ENCODE data around the gene FXYD1.
A peak's percentile ranks its signal among the peaks of the same experiment; 100 is the strongest.
"Not testable (repeated sequence)": the region's sequence is repeated elsewhere in the genome, so short reads cannot be mapped to it uniquely, and the experiment has no call there.

The FXYD1 gene

DNA sequence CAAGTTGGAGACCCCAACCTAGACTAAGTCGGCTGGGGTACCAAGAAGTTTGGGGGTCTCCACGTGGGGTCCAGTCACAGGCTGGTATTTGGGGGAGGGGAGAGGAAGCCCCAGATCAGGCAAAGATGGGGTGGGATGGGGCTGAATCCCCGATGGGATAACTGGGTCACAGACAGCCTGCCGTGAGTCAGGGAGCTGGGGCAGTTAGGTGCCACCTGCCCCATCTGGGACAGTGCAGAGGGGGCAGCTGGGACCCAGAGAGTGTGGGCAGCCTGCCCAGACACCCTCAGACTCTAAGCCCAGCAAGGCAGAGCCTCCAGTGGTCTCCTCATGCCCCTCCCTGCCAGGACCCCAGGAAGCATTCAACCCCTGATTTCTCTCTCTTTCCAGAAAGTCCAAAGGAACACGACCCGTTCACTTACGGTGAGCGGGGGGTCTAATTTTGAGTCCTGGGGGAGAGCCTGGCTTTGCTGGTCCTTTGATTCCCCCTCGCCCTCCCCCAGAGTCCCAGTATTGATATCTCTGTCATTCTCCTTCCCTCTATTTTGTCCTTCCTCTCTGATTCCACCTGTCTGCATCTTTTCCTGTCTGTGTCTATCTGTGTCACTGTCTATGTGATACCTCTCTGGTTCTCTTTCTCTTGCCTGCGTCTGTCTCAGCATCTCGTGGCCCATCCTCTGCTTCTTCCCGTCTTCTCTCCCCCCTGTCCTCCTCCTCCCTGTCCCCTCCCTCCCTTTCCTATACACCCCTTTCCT, 1.8 kb downstream of the FXYD1 start:
- no peak overlapping the region for H3K4me3 ChIP-seq (ENCODE audit: low read depth, low read length)
- DNase-seq (ENCODE audit: low read depth): no peak

DNA sequence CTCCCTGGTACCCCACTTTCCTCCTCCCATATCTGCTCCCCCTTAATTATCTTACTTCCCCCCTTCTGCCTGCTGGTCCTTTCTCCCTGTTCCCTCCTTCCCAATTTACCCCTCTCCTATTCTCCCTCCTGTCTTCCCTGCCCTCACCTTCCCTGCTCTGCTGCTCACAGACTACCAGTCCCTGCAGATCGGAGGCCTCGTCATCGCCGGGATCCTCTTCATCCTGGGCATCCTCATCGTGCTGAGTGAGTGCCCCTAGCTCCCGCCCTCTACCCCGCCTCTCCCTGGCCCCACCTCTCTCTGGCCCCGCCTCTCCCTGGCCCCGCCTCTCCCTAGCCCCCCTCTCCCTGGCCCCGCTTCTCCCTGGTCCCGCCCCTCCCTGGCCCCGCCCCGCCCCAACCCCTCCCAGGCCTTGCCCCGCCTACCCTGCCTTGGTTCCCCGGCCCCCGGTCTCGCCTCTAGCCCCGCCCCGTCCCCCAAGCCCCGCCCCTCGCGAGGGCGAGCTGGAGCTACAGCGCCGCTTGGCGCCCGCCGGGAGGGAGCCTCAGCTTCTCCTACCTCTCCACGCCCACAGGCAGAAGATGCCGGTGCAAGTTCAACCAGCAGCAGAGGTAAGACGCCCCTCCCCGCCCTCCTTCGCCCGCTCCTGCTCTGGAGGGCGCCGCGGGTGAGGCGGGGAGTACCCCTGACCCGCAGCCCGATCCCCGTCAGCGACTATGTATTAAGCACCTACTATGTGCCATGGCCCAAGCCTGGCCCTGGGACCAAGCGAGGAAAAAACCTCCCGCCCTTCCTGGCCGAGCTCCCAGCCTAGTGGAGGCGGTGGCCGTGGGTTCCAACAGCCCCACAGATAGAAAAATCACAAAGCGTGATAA, 2.6 kb downstream of the FXYD1 start:
- H3K4me3 ChIP-seq (ENCODE audit: low read depth, low read length): peak overlapping the region; percentile 11
- peak; percentile 67 for DNase-seq (ENCODE audit: low read depth)

GRCh38 chr19:35141837-35142605, 3.4 kb downstream of the FXYD1 start:
- H3K4me3 ChIP-seq (ENCODE audit: low read depth, low read length): no peak overlapping the region

GRCh38 chr19:35142606-35143230, 4.1 kb downstream of the FXYD1 start:
- no peak for DNase-seq (ENCODE audit: low read depth)
- peak overlapping the region; percentile 9 for H3K4me3 ChIP-seq (ENCODE audit: low read depth, low read length)

More at GRCh38 chr19:35141837-35142605, 3.4 kb downstream of the FXYD1 start:
- DNase-seq (ENCODE audit: low read depth): no peak

GRCh38 chr19:35143231-35143715, 4.6 kb downstream of the FXYD1 start, which contains the start of gene FXYD7:
Gene FXYD7 (plus strand): TSS chr19:35143255. CDS start chr19:35143334, 79 bp downstream.
- H3K4me3 ChIP-seq (ENCODE audit: low read depth, low read length): peak within 1 kb of the TSS; percentile 22
- no peak for DNase-seq (ENCODE audit: low read depth)

DNA sequence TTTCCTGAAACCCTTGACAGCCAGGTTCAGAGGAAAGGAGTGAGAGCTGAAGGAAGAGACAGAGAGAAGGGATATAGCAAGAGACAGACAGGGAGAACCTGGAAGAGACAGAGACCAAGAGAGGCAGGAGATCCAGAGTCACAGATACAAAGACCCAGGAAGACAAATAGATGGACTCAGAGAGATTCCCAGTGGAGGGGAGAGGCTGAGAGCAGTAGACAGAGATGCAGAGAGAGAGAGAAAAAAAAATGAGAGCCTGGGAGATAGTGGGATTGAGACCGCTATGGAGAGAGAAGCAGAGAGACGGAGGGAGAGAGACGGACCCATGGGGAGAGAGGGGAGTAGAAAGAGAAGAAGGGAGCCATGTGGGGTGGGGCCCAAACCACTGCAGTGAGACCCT, 5.2 kb downstream of the FXYD1 start:
- no peak for DNase-seq (ENCODE audit: low read depth)
- H3K4me3 ChIP-seq (ENCODE audit: low read depth, low read length): no peak overlapping the region

DNA sequence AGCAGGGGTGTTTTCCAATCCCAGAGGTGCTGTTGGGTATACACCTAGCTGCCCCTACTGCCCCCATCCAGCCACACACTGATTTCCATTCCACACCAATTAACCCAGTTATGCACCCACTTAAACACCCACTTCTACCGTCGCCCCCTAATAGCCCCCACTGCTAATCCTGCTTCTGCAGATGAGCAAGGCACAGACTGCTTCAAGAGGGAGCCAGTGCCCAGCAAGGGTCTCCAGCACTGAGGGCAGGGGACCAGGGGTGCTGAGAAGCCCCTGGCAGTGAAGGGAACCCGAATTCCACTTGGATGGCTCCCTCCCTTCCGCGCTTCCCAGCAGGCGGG, 5.6 kb downstream of the FXYD1 start:
- no peak for DNase-seq (ENCODE audit: low read depth)
- H3K4me3 ChIP-seq (ENCODE audit: low read depth, low read length): no peak overlapping the region

DNA sequence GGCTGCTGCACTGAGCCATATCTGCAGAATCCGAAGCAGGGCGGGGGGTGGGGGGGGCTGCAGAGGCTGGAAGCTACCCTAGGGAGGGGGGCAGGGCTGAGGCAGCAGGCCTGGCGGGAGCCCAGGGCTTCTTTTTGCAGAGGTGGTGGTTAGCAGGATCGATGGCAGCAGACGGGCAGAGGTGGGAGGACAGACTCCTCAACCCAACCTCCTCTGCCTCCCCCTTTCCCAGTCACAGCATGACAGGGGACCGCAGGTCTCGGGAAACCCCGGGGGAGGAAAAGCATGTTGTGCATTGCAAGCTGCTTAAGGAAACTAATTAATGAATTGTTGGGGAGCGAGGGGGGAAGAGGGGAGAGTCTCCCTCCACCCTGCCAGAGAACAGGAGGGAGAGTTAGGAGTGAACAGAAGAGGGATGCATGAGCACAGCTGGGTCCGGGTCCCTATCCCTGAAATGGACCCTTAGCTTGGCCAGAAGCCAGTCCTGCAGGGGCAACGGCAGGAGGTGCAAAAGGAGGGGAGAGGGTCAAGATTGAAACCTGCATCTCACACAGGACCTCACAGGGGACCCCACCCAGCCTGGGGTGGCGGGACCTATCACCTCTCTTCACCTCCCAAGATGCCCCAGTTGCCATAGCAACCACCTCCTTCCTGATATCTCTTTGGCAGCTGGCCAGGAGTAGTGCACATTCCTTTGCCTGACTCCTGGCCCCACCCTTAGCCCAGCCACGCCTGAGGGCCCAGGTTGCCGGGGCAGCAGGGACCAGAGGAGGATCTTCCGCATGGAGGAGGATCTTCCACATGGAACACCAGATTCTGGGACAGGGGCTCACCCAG, 6.2 kb downstream of the FXYD1 start:
- H3K4me3 ChIP-seq (ENCODE audit: low read depth, low read length): no peak overlapping the region
- no peak for DNase-seq (ENCODE audit: low read depth)

- no peak for DNase-seq (ENCODE audit: low read depth)
Observed at GRCh38 chr19:35146746-35147459, 8.3 kb downstream of the FXYD1 start.

GRCh38 chr19:35149463-35149862, 10.8 kb downstream of the FXYD1 start:
- no peak overlapping the region for H3K4me3 ChIP-seq (ENCODE audit: low read depth, low read length)
- DNase-seq (ENCODE audit: low read depth): no peak

More at GRCh38 chr19:35146746-35147459, 8.3 kb downstream of the FXYD1 start:
- H3K4me3 ChIP-seq (ENCODE audit: low read depth, low read length): no peak overlapping the region

GRCh38 chr19:35150445-35150844, 11.8 kb downstream of the FXYD1 start:
- H3K4me3 ChIP-seq (ENCODE audit: low read depth, low read length): no peak overlapping the region
- no peak for DNase-seq (ENCODE audit: low read depth)

- no peak overlapping the region for H3K4me3 ChIP-seq (ENCODE audit: low read depth, low read length)
- no peak for DNase-seq (ENCODE audit: low read depth)
Observed at GRCh38 chr19:35151273-35152065, 12.8 kb downstream of the FXYD1 start.

DNA sequence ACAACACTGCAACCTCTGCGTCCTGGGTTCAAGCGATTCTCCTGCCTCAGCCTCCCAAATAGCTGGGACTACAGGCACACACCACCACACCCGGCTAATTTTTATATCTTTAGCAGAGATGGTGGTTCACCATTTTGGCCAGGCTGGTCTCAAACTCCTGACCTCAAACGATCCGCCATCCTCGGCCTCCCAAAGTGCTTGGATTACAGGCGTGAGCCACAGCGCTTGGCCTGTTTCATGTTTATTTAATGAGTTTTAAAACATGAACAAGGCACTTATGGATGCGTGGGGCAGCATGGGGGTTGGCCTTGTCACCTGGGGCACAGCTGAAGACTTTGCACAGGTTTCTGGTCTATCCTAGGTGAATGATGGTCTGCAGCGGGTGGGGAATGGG, 14.5 kb downstream of the FXYD1 start:
- not testable (repeated sequence) for H3K4me3 ChIP-seq (ENCODE audit: low read depth, low read length); DNase-seq (ENCODE audit: low read depth)

- DNase-seq (ENCODE audit: low read depth): no peak
- peak overlapping the region; percentile 81 for H3K4me3 ChIP-seq (ENCODE audit: low read depth, low read length)
Observed at GRCh38 chr19:35153701-35154524, 15.3 kb downstream of the FXYD1 start.

DNA sequence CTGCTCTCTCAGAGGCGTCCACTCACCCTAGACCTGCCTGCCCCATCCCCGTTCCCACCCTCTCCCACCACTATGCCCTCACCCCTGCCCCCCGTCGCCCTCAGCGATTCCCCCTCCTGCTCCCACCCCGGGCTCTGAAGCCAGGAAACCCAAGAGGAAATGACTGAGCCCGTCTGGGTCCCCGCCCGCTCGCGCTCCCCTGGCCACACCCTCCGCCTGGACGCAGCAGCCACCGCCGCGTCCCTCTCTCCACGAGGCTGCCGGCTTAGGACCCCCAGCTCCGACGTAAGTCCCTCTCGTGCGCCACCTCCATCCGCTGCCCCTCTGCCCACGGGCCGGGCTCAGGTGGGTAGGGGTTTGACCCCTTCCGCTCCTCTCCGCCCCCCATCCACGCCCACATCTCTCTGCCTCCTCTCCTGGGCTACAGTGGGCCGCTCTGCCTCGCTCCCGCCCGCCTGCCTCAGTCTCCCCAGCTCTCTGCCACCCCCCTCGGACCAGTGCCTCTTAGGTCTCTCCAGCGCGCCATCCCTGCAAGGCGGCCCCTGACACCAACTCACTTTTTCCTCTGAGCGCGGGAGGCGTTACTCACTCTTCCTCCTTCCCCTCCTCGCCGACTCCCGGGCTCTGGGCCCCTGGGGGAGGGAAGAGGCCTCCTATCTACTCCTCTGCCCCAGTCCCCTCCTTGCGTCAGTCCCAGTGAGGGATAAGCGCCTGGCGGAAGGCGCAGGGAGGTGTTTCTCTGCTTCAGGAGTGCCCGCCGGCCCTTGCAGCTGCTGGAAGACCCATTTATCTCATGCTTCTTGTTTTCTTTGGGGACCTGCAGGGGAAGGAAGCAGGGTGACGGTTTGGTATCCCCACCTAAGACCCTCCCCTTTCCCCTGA, 16.1 kb downstream of the FXYD1 start, which contains the start of gene FXYD5:
FXYD5 (plus strand) TSS at position 211 of the 882 bp plus-strand sequence. CDS start 816 bp downstream, outside the sequence.
- peak within 1 kb of the TSS; percentile 81 for H3K4me3 ChIP-seq (ENCODE audit: low read depth, low read length)
- DNase-seq (ENCODE audit: low read depth): peak; percentile 47
